Measurements from ENCODE around the gene KCNMB2. TPM values are rescaled to one million over a fixed set of nuclear protein-coding genes. Genes with fewer than 3 reads are reported as not detected.
A peak's percentile ranks its signal among the peaks of the same experiment; 100 is the strongest.

The KCNMB2 gene
- total RNA-seq, 1 donor from 2014 or later: 0.56 TPM

DNA sequence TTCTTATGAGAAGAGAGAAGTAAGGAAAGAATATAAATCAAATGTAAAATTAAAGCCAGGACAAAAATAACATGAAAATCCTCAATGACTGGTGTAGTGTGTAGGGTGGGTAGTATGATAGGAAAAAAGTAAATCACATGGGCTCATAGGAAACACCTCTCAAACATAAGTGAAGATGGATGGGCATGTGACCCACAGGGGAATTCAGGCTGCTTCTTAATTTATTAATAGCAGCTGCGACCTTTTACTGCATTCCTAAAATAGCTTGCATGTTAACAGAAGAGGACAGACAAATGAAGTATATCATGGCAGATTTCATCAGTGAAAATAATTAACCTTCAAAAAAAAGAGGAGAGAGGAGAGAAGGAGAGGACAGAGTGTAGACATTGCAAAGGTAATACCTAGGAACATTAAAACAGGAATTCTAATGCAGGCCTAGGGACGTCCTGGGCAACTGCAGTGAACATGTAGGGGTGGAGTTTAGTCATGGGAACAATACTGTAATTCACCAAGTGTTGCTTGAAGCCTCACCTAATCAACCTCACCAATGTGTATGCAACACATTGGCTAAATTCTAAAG, 132.9 kb downstream of the KCNMB2 start:
- TF ChIP-seq, protein P1, sequence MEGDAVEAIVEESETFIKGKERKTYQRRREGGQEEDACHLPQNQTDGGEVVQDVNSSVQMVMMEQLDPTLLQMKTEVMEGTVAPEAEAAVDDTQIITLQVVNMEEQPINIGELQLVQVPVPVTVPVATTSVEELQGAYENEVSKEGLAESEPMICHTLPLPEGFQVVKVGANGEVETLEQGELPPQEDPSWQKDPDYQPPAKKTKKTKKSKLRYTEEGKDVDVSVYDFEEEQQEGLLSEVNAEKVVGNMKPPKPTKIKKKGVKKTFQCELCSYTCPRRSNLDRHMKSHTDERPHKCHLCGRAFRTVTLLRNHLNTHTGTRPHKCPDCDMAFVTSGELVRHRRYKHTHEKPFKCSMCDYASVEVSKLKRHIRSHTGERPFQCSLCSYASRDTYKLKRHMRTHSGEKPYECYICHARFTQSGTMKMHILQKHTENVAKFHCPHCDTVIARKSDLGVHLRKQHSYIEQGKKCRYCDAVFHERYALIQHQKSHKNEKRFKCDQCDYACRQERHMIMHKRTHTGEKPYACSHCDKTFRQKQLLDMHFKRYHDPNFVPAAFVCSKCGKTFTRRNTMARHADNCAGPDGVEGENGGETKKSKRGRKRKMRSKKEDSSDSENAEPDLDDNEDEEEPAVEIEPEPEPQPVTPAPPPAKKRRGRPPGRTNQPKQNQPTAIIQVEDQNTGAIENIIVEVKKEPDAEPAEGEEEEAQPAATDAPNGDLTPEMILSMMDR (IDR thresholded peaks at IDR 0.05): no peak
- Histone ChIP-seq H3K4me3 (no peak overlapping the region), H3K27ac (no peak overlapping the region), H3K36me3 (no peaks in the 10 kb centered on the region), H3K27me3 (ENCODE audit: low read depth) (no peaks in the 10 kb centered on the region), H3K4me1 (peaks cover 10% of the 10 kb centered on the region), H3K9me3 (no peaks in the 10 kb centered on the region)
- DNase-seq (no peak), ATAC-seq (no peak)
- intact Hi-C loops (cut with DNase I): no loop called here

DNA sequence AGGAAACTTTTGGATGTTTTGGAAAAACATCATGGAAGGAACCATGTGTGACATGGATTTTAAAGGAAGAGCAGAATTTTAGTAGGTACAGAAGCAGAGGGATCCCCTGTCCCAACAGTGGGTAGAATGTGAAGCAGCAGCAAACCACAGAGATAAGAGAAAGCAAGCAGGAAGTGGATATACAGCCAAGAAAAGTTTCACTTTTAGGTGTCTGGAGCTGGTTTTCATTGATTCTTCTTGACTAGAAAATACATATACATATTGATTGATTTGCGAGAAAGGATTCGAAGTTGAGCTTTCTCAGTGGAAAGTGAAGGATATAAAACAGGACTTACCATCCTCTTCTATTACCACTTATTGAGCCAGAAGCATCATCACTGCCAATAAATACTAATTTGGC, 133.5 kb downstream of the KCNMB2 start:
- intact Hi-C loops (cut with DNase I): no loop called here
- Histone ChIP-seq H3K36me3 (no peaks in the 10 kb centered on the region), H3K27ac (no peak overlapping the region), H3K4me1 (peaks cover 10% of the 10 kb centered on the region), H3K9me3 (no peaks in the 10 kb centered on the region), H3K27me3 (ENCODE audit: low read depth) (no peaks in the 10 kb centered on the region), H3K4me3 (no peak overlapping the region)
- DNase-seq (no peak), ATAC-seq (no peak)
- TF ChIP-seq, protein P1 (IDR thresholded peaks at IDR 0.05): no peak

DNA sequence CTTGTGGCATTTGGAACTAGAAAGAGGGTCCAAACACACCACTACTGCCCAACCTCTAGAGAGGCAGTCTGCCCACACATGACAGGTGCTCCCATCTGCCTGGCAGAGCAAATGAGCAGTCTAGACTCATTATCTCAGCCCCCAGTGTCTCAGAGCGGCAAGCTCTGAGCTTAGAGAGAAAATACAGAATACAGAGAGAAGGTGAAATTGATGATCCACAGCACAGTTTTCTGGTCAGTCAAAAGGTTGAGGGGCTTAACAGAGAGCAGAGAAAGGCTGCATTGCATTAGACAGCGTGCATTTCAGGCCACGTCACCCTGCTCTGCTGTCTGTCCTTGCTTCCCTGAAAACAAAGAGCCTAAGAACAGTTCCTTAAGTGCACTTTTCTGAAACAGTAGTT, 135.1 kb downstream of the KCNMB2 start:
- Histone ChIP-seq H3K36me3 (no peaks in the 10 kb centered on the region), H3K4me3 (no peak overlapping the region), H3K27me3 (ENCODE audit: low read depth) (no peaks in the 10 kb centered on the region), H3K27ac (peak overlapping the region; percentile 28), H3K9me3 (no peaks in the 10 kb centered on the region), H3K4me1 (peaks cover 10% of the 10 kb centered on the region)
- ATAC-seq: peak; percentile 22 to 52
- DNase-seq: no peak
- intact Hi-C loops (cut with DNase I): no loop called here
- TF ChIP-seq, protein P1 (IDR thresholded peaks at IDR 0.05): no peak

DNA sequence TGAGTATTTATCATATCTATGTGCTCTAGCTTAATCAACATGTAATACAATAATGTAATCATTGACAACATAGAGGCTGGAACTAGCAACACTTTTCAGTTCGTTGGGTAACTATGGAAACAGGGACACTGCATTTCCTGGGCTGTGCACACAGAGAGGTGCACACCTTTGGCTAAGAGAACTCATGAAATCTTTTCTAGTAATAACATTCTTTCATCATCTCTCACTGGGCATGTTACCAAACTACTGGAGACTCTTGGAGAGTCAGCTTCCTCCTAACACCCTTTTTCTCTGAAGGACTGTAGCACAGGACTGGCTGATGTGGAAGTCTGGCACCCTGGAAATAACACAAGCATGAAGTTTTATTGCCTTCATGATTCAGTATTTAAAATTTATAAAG, 135.6 kb downstream of the KCNMB2 start:
- Histone ChIP-seq H3K4me1 (peaks cover 10% of the 10 kb centered on the region), H3K36me3 (no peaks in the 10 kb centered on the region), H3K4me3 (no peak overlapping the region), H3K27me3 (ENCODE audit: low read depth) (no peaks in the 10 kb centered on the region), H3K9me3 (no peaks in the 10 kb centered on the region), H3K27ac (peak overlapping the region; percentile 28)
- no peak for DNase-seq
- ATAC-seq: peak; percentile 82 to 87
- TF ChIP-seq, protein P1 (IDR thresholded peaks at IDR 0.05): no peak
- intact Hi-C loops (cut with DNase I): no loop called here

DNA sequence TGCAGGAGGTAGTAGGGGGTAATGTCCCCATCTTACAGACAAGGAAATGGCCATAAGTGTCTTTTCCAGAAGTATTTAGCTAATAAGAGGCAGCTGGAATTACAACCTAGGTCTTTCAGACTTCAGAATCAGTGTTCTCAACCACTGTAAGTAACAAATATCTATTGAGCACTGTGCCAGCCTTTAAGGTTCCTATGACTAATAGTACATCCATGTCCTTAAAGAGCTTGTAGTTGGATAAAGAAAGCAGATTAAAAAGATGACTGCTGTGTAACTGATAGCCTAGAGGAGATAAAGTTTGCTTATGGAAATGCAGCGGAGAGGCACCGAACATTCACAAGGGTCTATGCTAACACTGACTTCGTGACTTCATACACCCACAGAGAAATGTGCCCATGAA, 136.0 kb downstream of the KCNMB2 start:
- DNase-seq: no peak
- intact Hi-C loops (cut with DNase I): no loop called here
- H3K9me3 ChIP-seq: no peaks in the 10 kb centered on the region
- ATAC-seq: peak; percentile 5 to 23
- H3K4me3 ChIP-seq: no peak overlapping the region
- TF ChIP-seq, protein P1 (IDR thresholded peaks at IDR 0.05): no peak
- no peaks in the 10 kb centered on the region for H3K36me3 ChIP-seq
- H3K27ac ChIP-seq: no peak overlapping the region
- H3K27me3 ChIP-seq (ENCODE audit: low read depth): no peaks in the 10 kb centered on the region
- H3K4me1 ChIP-seq: peaks cover 10% of the 10 kb centered on the region

Data from lower lobe of right lung (tissue), 2 donors.